GM12878 (cell line): ENCODE data around the gene DNAAF6. TPM values are rescaled to one million over a fixed set of nuclear protein-coding genes. Genes with fewer than 3 reads are reported as not detected.

ENCODE experiments used
- ATAC-seq: fragments of 200-7000 bp; cut with Tn5 transposase; 3 replicates; pipeline ENCODE4 v1.9.1; 2020; ENCODE audit warnings: mild to moderate bottlenecking, moderate library complexity
- BruUV-seq: library from RNA; stranded (reverse); fragments of 400-500 nt; replicated peaks from 2 replicates; lab custom pipeline; 2021; lab: Mats Ljungman, UMichigan
- CTCF ChIA-PET: fragments of 300-600 bp; sonication (Branson Sonifier 250); formaldehyde crosslinking; extraction: SDS; loops from one replicate; lab custom pipeline; 2021; ENCODE audit warnings: inconsistent platforms; lab: Yijun Ruan, JAX
- POLR2A ChIA-PET: fragments of 350-600 bp; formaldehyde crosslinking; extraction: SDS; loops from one replicate; lab custom pipeline; 2021; ENCODE audit warnings: inconsistent platforms; lab: Charles Lee
- RAD21 ChIA-PET: fragments of 300-600 bp; sonication (Branson Sonifier 250); formaldehyde crosslinking; loops from one replicate; lab custom pipeline; 2023; ENCODE audit warnings: antibody characterized with exemption; ENCODE audit not compliant: unreplicated experiment; lab: Charles Lee
- SMC1A ChIA-PET: fragments of 300-600 bp; sonication (Branson Sonifier 250); formaldehyde crosslinking; loops from one replicate; lab custom pipeline; 2023; ENCODE audit not compliant: unreplicated experiment, uncharacterized antibody; lab: Charles Lee
- DNase-seq: peaks from one replicate; pipeline ENCODE4 v3.0.0-alpha.2; 2011; ENCODE audit warnings: low read depth, low spot score
- FAIRE-seq: peaks from 3 replicates; lab custom pipeline; 2011; peaks lifted over from hg19 to GRCh38; lab: Jason Lieb, UNC
- H2AFZ ChIP-seq: 2 replicates; pipeline ENCODE4 v1.6.0; 2011; ENCODE audit warnings: low read depth, low read length, control low read depth; ENCODE audit not compliant: control insufficient read depth
- H3K27ac ChIP-seq: 2 replicates; pipeline ENCODE4 v1.5.1; 2011; ENCODE audit warnings: control low read depth; ENCODE audit not compliant: control insufficient read depth, insufficient read depth
- H3K27me3 ChIP-seq, 2 experiments: replicated peaks in 1 of 2; 2 replicates each; pipeline versions ENCODE4 v1.6.0 to v1.6.1; 2011; ENCODE audit warnings: low read length in 1 of 2; ENCODE audit not compliant: control insufficient read depth in 2 of 2, insufficient read depth in 2 of 2
- H3K36me3 ChIP-seq, 2 experiments: 2 replicates each; pipeline ENCODE4 v1.5.1; 2011; ENCODE audit warnings: low read length in 1 of 2; ENCODE audit not compliant: control insufficient read depth in 2 of 2, insufficient read depth in 2 of 2
- H3K4me1 ChIP-seq: 2 replicates; pipeline ENCODE4 v1.6.1; 2011; ENCODE audit warnings: mild to moderate bottlenecking, low read length, moderate library complexity, mixed read lengths; ENCODE audit not compliant: control insufficient read depth, insufficient read depth
- H3K4me2 ChIP-seq: 2 replicates; pipeline ENCODE4 v1.6.0; 2011; ENCODE audit warnings: control low read depth; ENCODE audit not compliant: control insufficient read depth, insufficient read depth
- H3K4me3 ChIP-seq: fragments of 200-600 bp; sonication (generic); 2 replicates; pipeline ENCODE4 v1.5.1; 2016
- H3K79me2 ChIP-seq: 2 replicates; pipeline ENCODE4 v1.6.0; 2011; ENCODE audit warnings: low read length; ENCODE audit not compliant: control insufficient read depth, insufficient read depth
- H3K9ac ChIP-seq: 2 replicates; pipeline ENCODE4 v1.8.0; 2011; ENCODE audit warnings: low read length, control low read depth, mixed read lengths; ENCODE audit not compliant: control insufficient read depth, insufficient read depth
- H3K9me3 ChIP-seq: replicated peaks from 3 replicates; pipeline ENCODE4 v1.5.1; 2011; ENCODE audit warnings: mild to moderate bottlenecking, low read length; ENCODE audit not compliant: control insufficient read depth, insufficient read depth
- H4K20me1 ChIP-seq: 2 replicates; pipeline ENCODE4 v1.6.0; 2011; ENCODE audit not compliant: control insufficient read depth, insufficient read depth
- CHD2 ChIP-seq: IDR thresholded peaks from 2 replicates; pipeline ENCODE4 v1.6.1; 2011; ENCODE audit warnings: low read depth, low read length, improper control_type of control experiment, borderline replicate concordance
- CTCF ChIP-seq, 3 experiments: IDR thresholded peaks in 2 of 3; conservative IDR thresholded peaks in 1 of 3; 2 replicates each; pipeline ENCODE4 v1.5.1; 2011; ENCODE audit warnings: low read depth in 3 of 3, low read length in 3 of 3, mild to moderate bottlenecking in 3 of 3, control low read depth in 2 of 3, moderate library complexity in 2 of 3, inconsistent platforms in 1 of 3, mixed read lengths in 1 of 3; ENCODE audit not compliant: control insufficient read depth in 2 of 3, insufficient read depth in 1 of 3; ENCODE audit errors: extremely low read depth in 1 of 3
- ESRRA ChIP-seq: IDR thresholded peaks from 2 replicates; pipeline ENCODE4 v1.6.1; 2012; ENCODE audit warnings: mild to moderate bottlenecking, low read length, improper control_type of control experiment
- HDAC6 ChIP-seq: fragments of 200-600 bp; sonication (generic); IDR thresholded peaks from one replicate; pipeline ENCODE4 v1.8.0; 2017; ENCODE audit warnings: antibody characterized with exemption; ENCODE audit not compliant: unreplicated experiment
- JUNB ChIP-seq: IDR thresholded peaks from 2 replicates; pipeline ENCODE4 v1.6.1; 2016; ENCODE audit warnings: antibody characterized with exemption, mild to moderate bottlenecking
- NFIC ChIP-seq: IDR thresholded peaks from 2 replicates; pipeline ENCODE4 v1.6.1; 2012; ENCODE audit warnings: low read depth, mild to moderate bottlenecking, inconsistent platforms, low read length, moderate library complexity
- RBBP5 ChIP-seq: fragments of 200-600 bp; sonication (generic); conservative IDR thresholded peaks from 2 replicates; pipeline ENCODE4 v1.6.1; 2016
- SIN3A ChIP-seq: IDR thresholded peaks from 2 replicates; pipeline ENCODE4 v1.6.1; 2012; ENCODE audit warnings: low read depth, low read length, improper control_type of control experiment
- SREBF1 ChIP-seq: IDR thresholded peaks from 2 replicates; pipeline ENCODE4 v1.6.1; 2012; ENCODE audit warnings: mild to moderate bottlenecking, low read length
- SUZ12 ChIP-seq: fragments of 200-600 bp; sonication (generic); IDR thresholded peaks from one replicate; pipeline ENCODE4 v1.6.1; 2018; ENCODE audit warnings: antibody characterized with exemption, mild to moderate bottlenecking; ENCODE audit not compliant: unreplicated experiment
- YBX1 ChIP-seq: fragments of 450-650 bp; IDR thresholded peaks from 2 replicates; pipeline ENCODE4 v1.6.1; 2016; ENCODE audit warnings: antibody characterized with exemption
- ZBTB33 ChIP-seq: fragments of 450-650 bp; IDR thresholded peaks from 2 replicates; pipeline ENCODE4 v1.6.1; 2017; ENCODE audit warnings: mild to moderate bottlenecking
- ZNF24 ChIP-seq: fragments of 450-650 bp; IDR thresholded peaks from 2 replicates; pipeline ENCODE4 v1.6.1; 2017; ENCODE audit warnings: antibody characterized with exemption, mild to moderate bottlenecking
- WGBS: methylation state at CpG from one replicate; pipeline ENCODE4 v1.1.6; 2016; ENCODE audit warnings: low lambda C conversion rate; ENCODE audit not compliant: insufficient replicate concordance, insufficient coverage; ENCODE audit errors: missing lambda C conversion rate; 5-methylcytosine and 5-hydroxymethylcytosine counted together
- in situ Hi-C: fragments of 300-500 bp; cut with MboI; formaldehyde crosslinking; loops from 9 replicates; pipeline ENCODE4 v1.14.3; 2018; ENCODE audit warnings: mixed read lengths
- intact Hi-C: fragments of 100-400 bp; cut with micrococcal nuclease; formaldehyde crosslinking; loops from one replicate; pipeline ENCODE4 v1.14.2; 2022; ENCODE audit not compliant: unreplicated experiment
- polyA plus RNA-seq, 11 experiments: library from polyadenylated mRNA; depleted of rRNA in 4 of 11; unstranded in 6 of 11; stranded (reverse) in 5 of 11; fragments of >200 nt; fragmentation: Nextera tagmentation in 4 of 11; fragmentation: Illumina TruSeq in 1 of 11; extraction: Ambion mirVana in 4 of 11; extraction: Trizol in 1 of 11; gene quantifications; 1 replicate in 1 of 11; 2 replicates in 10 of 11; pipeline versions ENCODE4 v1.2.1 to v1.2.3, GENCODE V29; 2011 to 2016; ENCODE audit warnings: inconsistent platforms in 2 of 11, missing spikeins in 2 of 11, low read depth in 1 of 11
- total RNA-seq, 4 experiments: library from RNA; depleted of rRNA in 3 of 4; stranded (reverse); fragments of >200 nt in 3 of 4; fragmentation: Illumina TruSeq in 1 of 4; extraction: Trizol in 1 of 4; gene quantifications; 2 replicates each; pipeline versions ENCODE4 v1.2.1 to v1.2.3, GENCODE V29; 2013 to 2021
- TF ChIP-seq, protein P1 (sequence below): fragments of 450-650 bp; IDR thresholded peaks from 2 replicates; pipeline ENCODE4 v1.6.1; 2017; ENCODE audit warnings: mild to moderate bottlenecking, moderate library complexity
- TF ChIP-seq, protein P2 (sequence below): fragments of 450-650 bp; IDR thresholded peaks from 2 replicates; pipeline ENCODE4 v1.6.1; 2014; ENCODE audit warnings: mild to moderate bottlenecking
- TF ChIP-seq, protein P3 (sequence below): fragments of 450-650 bp; IDR thresholded peaks from 2 replicates; pipeline ENCODE4 v1.6.1; 2017; ENCODE audit warnings: borderline replicate concordance

Gene DNAAF6
- total and polyA plus RNA-seq, 10 of the 15 experiments (the other 5 are each of a cell fraction or from before 2014, with no cell fraction given) = not detected

GRCh38 chrX:107197319-107197718, 9.1 kb upstream of the DNAAF6 start:
- POLR2A ChIA-PET = no interaction called here
- in situ Hi-C loops (no loop called here), intact Hi-C loops (no loop called here)
- Histone ChIP-seq H3K4me2 (no peak overlapping the region), H4K20me1 (no peaks in the 10 kb centered on the region), H2AFZ (no peak overlapping the region), H3K27ac (no peak overlapping the region), H3K27me3 (no peaks in the 10 kb centered on the region), H3K9ac (no peak overlapping the region), H3K79me2 (no peaks in the 10 kb centered on the region), H3K4me3 (no peak overlapping the region), H3K9me3 (no peaks in the 10 kb centered on the region), H3K4me1 (no peaks in the 10 kb centered on the region), H3K36me3 (no peaks in the 10 kb centered on the region)
- SMC1A ChIA-PET = no interaction called here
- FAIRE-seq = no peak
- CTCF ChIA-PET = interaction anchor here (1.3 kb wide), 1 partner anchor 14 kb away, joined by 3 read pairs; no protein-coding TSS in a partner anchor
- WGBS = 25% methylated on average over 1 of the region's 1 CpG
- RAD21 ChIA-PET = no interaction called here
- no TSS peak for BruUV-seq
- DNase-seq = no peak
- ATAC-seq = no peak
- TF ChIP-seq SIN3A (no peak), ZNF24 (no peak), ESRRA (no peak), NFIC (no peak), SREBF1 (no peak), RBBP5 (no peak), SUZ12 (no peak), JUNB (no peak), YBX1 (no peak), CHD2 (no peak), CTCF (IDR thresholded peaks at IDR 0.05 in 2 of 3, conservative IDR thresholded peaks at IDR 0.05 in 1 of 3; ENCODE audit: control insufficient read depth in 2 of 3, extremely low read depth in 1 of 3, insufficient read depth in 1 of 3, low read depth in 3 of 3, low read length in 3 of 3) (no peak), HDAC6 (no peak), ZBTB33 (no peak)
- TF ChIP-seq, protein P1, sequence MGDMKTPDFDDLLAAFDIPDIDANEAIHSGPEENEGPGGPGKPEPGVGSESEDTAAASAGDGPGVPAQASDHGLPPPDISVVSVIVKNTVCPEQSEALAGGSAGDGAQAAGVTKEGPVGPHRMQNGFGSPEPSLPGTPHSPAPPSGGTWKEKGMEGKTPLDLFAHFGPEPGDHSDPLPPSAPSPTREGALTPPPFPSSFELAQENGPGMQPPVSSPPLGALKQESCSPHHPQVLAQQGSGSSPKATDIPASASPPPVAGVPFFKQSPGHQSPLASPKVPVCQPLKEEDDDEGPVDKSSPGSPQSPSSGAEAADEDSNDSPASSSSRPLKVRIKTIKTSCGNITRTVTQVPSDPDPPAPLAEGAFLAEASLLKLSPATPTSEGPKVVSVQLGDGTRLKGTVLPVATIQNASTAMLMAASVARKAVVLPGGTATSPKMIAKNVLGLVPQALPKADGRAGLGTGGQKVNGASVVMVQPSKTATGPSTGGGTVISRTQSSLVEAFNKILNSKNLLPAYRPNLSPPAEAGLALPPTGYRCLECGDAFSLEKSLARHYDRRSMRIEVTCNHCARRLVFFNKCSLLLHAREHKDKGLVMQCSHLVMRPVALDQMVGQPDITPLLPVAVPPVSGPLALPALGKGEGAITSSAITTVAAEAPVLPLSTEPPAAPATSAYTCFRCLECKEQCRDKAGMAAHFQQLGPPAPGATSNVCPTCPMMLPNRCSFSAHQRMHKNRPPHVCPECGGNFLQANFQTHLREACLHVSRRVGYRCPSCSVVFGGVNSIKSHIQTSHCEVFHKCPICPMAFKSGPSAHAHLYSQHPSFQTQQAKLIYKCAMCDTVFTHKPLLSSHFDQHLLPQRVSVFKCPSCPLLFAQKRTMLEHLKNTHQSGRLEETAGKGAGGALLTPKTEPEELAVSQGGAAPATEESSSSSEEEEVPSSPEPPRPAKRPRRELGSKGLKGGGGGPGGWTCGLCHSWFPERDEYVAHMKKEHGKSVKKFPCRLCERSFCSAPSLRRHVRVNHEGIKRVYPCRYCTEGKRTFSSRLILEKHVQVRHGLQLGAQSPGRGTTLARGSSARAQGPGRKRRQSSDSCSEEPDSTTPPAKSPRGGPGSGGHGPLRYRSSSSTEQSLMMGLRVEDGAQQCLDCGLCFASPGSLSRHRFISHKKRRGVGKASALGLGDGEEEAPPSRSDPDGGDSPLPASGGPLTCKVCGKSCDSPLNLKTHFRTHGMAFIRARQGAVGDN = no peak
- TF ChIP-seq, protein P2, sequence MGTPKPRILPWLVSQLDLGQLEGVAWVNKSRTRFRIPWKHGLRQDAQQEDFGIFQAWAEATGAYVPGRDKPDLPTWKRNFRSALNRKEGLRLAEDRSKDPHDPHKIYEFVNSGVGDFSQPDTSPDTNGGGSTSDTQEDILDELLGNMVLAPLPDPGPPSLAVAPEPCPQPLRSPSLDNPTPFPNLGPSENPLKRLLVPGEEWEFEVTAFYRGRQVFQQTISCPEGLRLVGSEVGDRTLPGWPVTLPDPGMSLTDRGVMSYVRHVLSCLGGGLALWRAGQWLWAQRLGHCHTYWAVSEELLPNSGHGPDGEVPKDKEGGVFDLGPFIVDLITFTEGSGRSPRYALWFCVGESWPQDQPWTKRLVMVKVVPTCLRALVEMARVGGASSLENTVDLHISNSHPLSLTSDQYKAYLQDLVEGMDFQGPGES = no peak
- TF ChIP-seq, protein P3, sequence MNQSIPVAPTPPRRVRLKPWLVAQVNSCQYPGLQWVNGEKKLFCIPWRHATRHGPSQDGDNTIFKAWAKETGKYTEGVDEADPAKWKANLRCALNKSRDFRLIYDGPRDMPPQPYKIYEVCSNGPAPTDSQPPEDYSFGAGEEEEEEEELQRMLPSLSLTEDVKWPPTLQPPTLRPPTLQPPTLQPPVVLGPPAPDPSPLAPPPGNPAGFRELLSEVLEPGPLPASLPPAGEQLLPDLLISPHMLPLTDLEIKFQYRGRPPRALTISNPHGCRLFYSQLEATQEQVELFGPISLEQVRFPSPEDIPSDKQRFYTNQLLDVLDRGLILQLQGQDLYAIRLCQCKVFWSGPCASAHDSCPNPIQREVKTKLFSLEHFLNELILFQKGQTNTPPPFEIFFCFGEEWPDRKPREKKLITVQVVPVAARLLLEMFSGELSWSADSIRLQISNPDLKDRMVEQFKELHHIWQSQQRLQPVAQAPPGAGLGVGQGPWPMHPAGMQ = no peak
